GM23338 (cell line): ENCODE results near the gene AKNA. TPM values are rescaled to one million over a fixed set of nuclear protein-coding genes. Genes with fewer than 3 reads are reported as not detected.

ENCODE experiments used
- ATAC-seq: fragments of 200-7000 bp; cut with Tn5 transposase; 3 replicates; pipeline ENCODE4 v1.9.1; 2020
- DNase-seq: peaks from one replicate; pipeline ENCODE4 v3.0.0-alpha.2; 2015; ENCODE audit warnings: low spot score
- H2AFZ ChIP-seq: fragments of 200-600 bp; sonication (generic); 2 replicates; pipeline ENCODE4 v1.8.0; 2016; ENCODE audit warnings: antibody characterized with exemption, mild to moderate bottlenecking, moderate library complexity
- H3F3A ChIP-seq: fragments of 200-600 bp; sonication (generic); replicated peaks from 2 replicates; pipeline ENCODE4 v1.8.0; 2017; ENCODE audit warnings: antibody characterized with exemption, mixed run types, low read depth
- H3K27ac ChIP-seq: fragments of 200-600 bp; sonication (generic); 2 replicates; pipeline ENCODE4 v1.6.1; 2016; ENCODE audit warnings: low read depth
- H3K27me3 ChIP-seq: fragments of 200-600 bp; sonication (generic); 2 replicates; pipeline ENCODE4 v1.8.0; 2016; ENCODE audit warnings: mild to moderate bottlenecking, mixed run types, moderate library complexity; ENCODE audit not compliant: insufficient read depth
- H3K36me3 ChIP-seq: fragments of 200-600 bp; sonication (generic); 2 replicates; pipeline ENCODE4 v1.8.0; 2016; ENCODE audit warnings: mild to moderate bottlenecking; ENCODE audit not compliant: insufficient read depth
- H3K4me1 ChIP-seq: fragments of 200-600 bp; sonication (generic); 2 replicates; pipeline ENCODE4 v1.8.0; 2016; ENCODE audit warnings: mild to moderate bottlenecking, moderate library complexity; ENCODE audit not compliant: insufficient read depth
- H3K4me2 ChIP-seq: fragments of 200-600 bp; sonication (generic); 2 replicates; pipeline ENCODE4 v1.7.1; 2017; ENCODE audit warnings: mixed run types
- H3K4me3 ChIP-seq: fragments of 200-600 bp; sonication (generic); 2 replicates; pipeline ENCODE4 v1.6.1; 2016; ENCODE audit warnings: mixed run types
- H3K79me2 ChIP-seq: fragments of 200-600 bp; sonication (generic); replicated peaks from 2 replicates; pipeline ENCODE4 v1.8.0; 2017; ENCODE audit warnings: mild to moderate bottlenecking; ENCODE audit not compliant: insufficient read depth
- H3K9me2 ChIP-seq: fragments of 200-600 bp; sonication (generic); 2 replicates; pipeline ENCODE4 v1.8.0; 2017; ENCODE audit not compliant: insufficient read depth
- H4K20me1 ChIP-seq: fragments of 200-600 bp; sonication (generic); replicated peaks from 2 replicates; pipeline ENCODE4 v1.8.0; 2017; ENCODE audit warnings: mild to moderate bottlenecking; ENCODE audit not compliant: insufficient read depth
- H3K27ac Mint-ChIP-seq: 2 replicates; pipeline ENCODE4 v1.8.0; 2020; ENCODE audit warnings: inconsistent platforms, mild to moderate bottlenecking, moderate library complexity, mixed read lengths
- H3K27me3 Mint-ChIP-seq: 3 replicates; pipeline ENCODE4 v1.8.0; 2022; ENCODE audit warnings: low read depth, mild to moderate bottlenecking, moderate library complexity, mixed read lengths, inconsistent platforms; ENCODE audit not compliant: insufficient read depth, poor library complexity
- H3K36me3 Mint-ChIP-seq: 3 replicates; pipeline ENCODE4 v1.8.0; 2021; ENCODE audit warnings: low read depth, mild to moderate bottlenecking, inconsistent platforms, moderate library complexity, mixed read lengths
- H3K4me1 Mint-ChIP-seq: 3 replicates; pipeline ENCODE4 v1.8.0; 2020; ENCODE audit warnings: mild to moderate bottlenecking, inconsistent platforms, mixed read lengths
- H3K4me3 Mint-ChIP-seq: 3 replicates; pipeline ENCODE4 v1.8.0; 2021; ENCODE audit warnings: moderate library complexity, mild to moderate bottlenecking, inconsistent platforms, mixed read lengths
- H3K9me3 Mint-ChIP-seq: 3 replicates; pipeline ENCODE4 v1.8.0; 2020; ENCODE audit warnings: moderate library complexity, mild to moderate bottlenecking, inconsistent platforms, mixed read lengths
- CREB1 ChIP-seq: fragments of 250-450 bp; sonication (Bioruptor Pico); IDR thresholded peaks from 2 replicates; pipeline ENCODE4 v1.5.0; 2020; ENCODE audit warnings: low read depth, mild to moderate bottlenecking, moderate library complexity
- REST ChIP-seq: IDR thresholded peaks from one replicate; pipeline ENCODE4 v1.6.1; 2018; ENCODE audit warnings: antibody characterized with exemption; ENCODE audit not compliant: unreplicated experiment
- ZNF462 ChIP-seq: fragments of 250-450 bp; sonication (Bioruptor Pico); IDR thresholded peaks from 2 replicates; pipeline ENCODE4 v1.5.0; 2020; ENCODE audit warnings: mild to moderate bottlenecking, moderate library complexity
- polyA plus RNA-seq: library from polyadenylated mRNA; unstranded; fragments of >200 nt; fragmentation: Nextera tagmentation; extraction: Ambion mirVana; gene quantifications from 2 replicates; pipeline ENCODE4 v1.2.1, GENCODE V29; 2016
- total RNA-seq: library from RNA; depleted of rRNA; stranded (reverse); fragments of >200 nt; shearing (Covaris generic); gene quantifications from 2 replicates; pipeline ENCODE4 v1.2.3, GENCODE V29; 2014

AKNA gene
- total and polyA plus RNA-seq, 2 experiments from 2014 or later: 9.0 to 28.1 TPM

GRCh38 chr9:114347675-114348074 is 40.1 kb downstream of the AKNA start (continued):
- no peak for TF ChIP-seq ZNF462 (CRISPR knock-in tag)
- no peak for TF ChIP-seq CREB1 (CRISPR knock-in tag)

DNA sequence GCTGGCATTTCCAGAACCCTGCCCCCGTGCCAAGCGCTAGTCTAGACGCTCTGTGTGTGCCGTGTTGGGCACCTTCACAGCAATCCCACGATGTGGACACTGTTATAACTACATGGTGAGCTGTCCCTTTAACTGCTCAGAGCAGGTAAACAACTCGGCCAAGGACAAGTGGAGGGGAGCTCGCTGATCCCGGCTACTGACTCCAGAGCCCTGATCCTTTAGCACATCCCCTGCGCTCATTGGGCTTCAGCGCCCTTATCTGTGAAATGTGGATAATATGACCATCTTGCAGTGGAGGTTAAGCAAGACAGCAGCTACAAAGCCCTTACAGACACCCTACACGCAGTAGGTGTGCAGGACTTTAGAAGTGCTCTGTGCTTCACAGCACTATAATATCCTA is 41.6 kb downstream of the AKNA start:
- H2AFZ ChIP-seq: no peak overlapping the region
- no peaks in the 10 kb centered on the region for H3K9me2 ChIP-seq
- Mint-ChIP-seq H3K9me3 (no peaks in the 10 kb centered on the region), H3K4me3 (no peak overlapping the region), H3K36me3 (peaks cover 89% of the 10 kb centered on the region), H3K4me1 (peaks cover 21% of the 10 kb centered on the region), H3K27ac (no peak overlapping the region), H3K27me3 (peaks cover 22% of the 10 kb centered on the region)
- no peak overlapping the region for H3K27ac ChIP-seq
- H3K4me1 ChIP-seq: no peaks in the 10 kb centered on the region
- H3K27me3 ChIP-seq: no peaks in the 10 kb centered on the region
- H3K36me3 ChIP-seq: peaks cover 19% of the 10 kb centered on the region
- TF ChIP-seq REST: no peak
- H3K79me2 ChIP-seq: no peaks in the 10 kb centered on the region
- H3K4me3 ChIP-seq: no peak overlapping the region
- no peaks in the 10 kb centered on the region for H3F3A ChIP-seq
- H4K20me1 ChIP-seq: no peaks in the 10 kb centered on the region; the same call in 1 of the 2 replicates
- no peak for ATAC-seq
- no peak overlapping the region for H3K4me2 ChIP-seq
- DNase-seq: no peak
